HS-27A (cell line): ENCODE results near the gene MYOT.
"Not testable (repeated sequence)": the region's sequence is repeated elsewhere in the genome, so short reads cannot be mapped to it uniquely, and the experiment has no call there.

ENCODE experiments used
- DNase-seq: peaks from one replicate; pipeline ENCODE4 v3.0.0-alpha.2; 2012; ENCODE audit warnings: low read depth, missing footprints

Gene MYOT

DNA sequence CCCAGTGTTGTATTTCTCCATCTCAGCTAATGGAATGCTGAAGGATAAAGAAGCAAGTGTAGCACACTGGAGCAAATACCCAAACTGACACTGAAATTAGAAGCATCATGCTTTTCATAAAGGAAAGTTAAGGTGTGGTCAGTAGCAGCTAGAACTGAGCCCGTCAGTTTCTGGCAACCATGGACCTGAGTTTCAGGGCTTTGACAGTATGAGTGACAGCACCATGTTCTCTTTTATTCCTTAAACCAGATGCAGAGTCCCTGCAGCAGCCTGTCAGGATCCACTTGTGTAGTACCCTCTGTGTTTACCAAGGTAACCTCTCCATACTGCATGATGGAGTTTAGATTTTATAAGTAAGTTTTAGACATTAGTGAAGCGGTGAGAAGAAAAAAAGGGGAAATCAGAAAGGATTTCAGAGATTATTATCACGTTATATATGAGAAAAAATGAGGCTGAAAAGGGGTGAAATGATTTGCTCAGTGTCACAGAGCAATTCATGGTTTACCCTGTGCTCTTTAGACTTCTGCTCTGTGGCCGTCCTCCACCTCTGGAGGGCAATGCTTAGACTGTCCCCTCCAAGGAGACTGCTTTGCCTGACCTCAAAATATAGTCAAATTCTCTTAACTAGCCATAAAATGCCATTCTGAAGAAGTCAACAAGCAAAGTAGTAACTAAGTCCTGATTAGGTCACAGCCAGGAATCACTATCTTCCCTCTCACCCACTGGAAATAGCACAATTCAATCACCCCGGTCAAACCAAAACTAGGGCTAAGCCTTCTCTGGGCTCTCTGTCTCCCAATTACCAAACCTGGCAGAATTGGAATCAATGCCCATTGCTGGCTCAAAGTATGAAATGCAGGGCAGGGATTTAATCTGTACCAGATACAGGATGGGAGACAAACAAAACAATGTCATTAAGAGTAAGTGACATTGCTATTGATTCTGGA, 10.5 kb upstream of the MYOT start:
- no peak for DNase-seq

- DNase-seq: no peak
Observed at GRCh38 chr5:137858223-137858916, 9.3 kb upstream of the MYOT start.

DNA sequence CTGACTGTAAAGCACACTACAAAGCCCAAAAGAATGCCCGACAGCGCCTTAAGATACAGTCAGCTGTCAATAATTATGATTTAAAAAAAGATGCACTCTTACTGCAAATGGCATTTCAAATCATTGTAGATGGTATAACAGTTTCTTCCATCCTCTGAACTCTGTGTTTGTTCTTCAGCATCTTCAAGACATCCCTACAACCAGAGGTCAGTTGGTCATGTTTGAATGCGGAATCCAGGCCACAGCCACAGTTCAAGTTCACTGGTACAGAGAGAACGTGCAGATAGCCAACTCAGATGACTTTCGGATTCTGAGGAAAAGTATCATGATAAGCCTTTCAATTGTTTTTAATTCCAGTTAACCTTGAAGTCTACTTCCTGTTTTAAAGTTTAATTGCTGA, 8.7 kb upstream of the MYOT start:
- DNase-seq: no peak

DNA sequence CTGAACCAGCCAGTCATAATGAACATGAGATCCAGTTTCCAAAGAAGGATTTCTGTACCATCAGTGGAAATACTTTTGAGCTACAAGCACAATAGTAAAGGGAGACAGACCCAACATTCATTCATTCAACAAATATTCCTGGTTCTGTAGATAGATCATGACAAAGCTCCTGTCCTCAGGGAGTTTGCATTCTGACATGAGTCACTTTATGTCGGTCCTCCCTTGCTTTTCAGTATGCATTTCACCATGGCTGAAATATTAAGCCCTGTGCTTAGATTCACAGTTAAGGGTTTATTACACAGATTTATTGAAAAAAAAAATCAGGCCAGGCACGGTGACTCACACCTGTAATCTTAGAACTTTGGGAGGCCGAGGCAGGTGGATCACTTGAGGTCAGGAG, 5.4 kb upstream of the MYOT start:
- no peak for DNase-seq

DNA sequence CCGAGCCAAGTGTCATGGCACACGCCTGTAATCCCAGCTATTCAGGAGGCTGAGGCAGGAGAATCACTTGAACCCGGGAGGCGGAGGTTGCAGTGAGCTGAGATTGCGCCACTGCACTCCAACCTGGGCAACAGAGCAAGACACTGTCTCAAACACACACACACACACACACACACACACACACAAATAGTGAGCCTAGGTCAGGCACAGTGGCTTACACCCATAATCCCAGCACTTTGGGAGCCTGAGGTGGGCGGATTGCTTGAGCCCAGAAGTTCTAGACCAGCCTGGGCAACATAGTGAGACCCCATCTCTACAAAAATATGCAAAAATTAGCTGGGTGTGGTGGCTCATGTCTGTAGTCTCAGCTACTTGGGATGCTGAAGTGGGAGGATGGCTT, 4.0 kb upstream of the MYOT start:
- not testable (repeated sequence) for DNase-seq

- no peak for DNase-seq
Observed at GRCh38 chr5:137866541-137867388, 895 bp upstream of the MYOT start.

DNA sequence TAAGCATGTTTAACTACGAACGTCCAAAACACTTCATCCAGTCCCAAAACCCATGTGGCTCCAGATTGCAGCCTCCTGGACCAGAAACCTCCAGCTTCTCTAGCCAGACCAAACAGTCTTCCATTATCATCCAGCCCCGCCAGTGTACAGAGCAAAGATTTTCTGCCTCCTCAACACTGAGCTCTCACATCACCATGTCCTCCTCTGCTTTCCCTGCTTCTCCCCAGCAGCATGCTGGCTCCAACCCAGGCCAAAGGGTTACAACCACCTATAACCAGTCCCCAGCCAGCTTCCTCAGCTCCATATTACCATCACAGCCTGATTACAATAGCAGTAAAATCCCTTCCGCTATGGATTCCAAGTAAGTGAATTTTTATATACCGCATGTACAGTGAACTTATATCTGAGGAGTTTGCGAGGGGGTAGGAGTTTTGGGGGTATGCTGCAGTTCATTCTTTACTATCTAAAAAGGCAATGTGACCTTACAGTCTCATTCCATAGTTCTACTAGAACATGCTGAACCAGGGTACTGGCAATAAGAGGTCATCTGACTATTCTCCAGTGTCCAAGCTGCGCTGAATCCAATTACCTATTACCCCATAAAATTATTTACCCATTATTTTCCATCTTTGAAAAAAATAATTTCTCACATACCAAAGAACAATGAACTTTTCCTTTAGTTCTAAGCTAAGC, 3.1 kb downstream of the MYOT start:
- no peak for DNase-seq

GRCh38 chr5:137871571-137871970, 3.9 kb downstream of the MYOT start:
- no peak for DNase-seq

DNA sequence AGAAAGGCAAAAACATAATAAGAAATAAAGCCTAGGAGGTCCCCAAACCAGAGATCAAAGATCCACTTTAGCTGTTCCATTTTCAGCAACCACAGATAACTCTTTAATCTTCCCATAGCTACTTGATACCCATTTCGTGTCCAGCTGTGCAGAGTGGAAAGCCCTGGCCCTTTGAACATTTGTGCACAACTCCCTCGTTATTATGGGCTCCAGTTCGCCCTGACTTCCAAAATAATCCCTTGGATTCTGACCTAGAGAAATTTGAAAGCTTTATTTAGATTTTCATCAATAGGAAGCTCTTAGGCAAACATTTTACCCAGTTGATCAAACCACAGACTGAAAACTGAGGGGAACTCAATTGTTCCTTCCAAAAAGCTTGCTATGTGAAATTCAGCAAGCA, 4.8 kb downstream of the MYOT start:
- DNase-seq: no peak

DNA sequence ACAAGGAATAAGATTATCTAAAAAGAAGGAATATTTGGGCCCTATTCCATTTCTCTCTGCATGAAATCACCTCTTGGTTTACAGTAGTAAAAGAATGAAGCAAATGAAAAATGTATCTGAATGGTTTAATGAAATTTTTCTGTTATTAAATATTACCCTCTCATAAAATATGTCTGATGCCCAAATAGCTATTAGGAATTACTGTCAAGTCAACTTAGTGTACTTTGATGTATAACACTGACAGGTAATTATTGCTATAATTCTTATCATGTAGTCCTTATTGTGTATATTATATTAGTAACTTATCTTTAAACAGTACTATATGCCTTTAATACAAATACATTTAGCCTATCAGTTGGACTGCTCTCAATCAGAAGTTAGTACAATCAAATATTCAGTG, 8.4 kb downstream of the MYOT start:
- no peak for DNase-seq

GRCh38 chr5:137880313-137880712, 12.7 kb downstream of the MYOT start:
- no peak for DNase-seq

- no peak for DNase-seq
Observed at GRCh38 chr5:137887831-137888230, 20.2 kb downstream of the MYOT start.

- no peak for DNase-seq
Observed at GRCh38 chr5:137888466-137888862, 20.8 kb downstream of the MYOT start.

DNA sequence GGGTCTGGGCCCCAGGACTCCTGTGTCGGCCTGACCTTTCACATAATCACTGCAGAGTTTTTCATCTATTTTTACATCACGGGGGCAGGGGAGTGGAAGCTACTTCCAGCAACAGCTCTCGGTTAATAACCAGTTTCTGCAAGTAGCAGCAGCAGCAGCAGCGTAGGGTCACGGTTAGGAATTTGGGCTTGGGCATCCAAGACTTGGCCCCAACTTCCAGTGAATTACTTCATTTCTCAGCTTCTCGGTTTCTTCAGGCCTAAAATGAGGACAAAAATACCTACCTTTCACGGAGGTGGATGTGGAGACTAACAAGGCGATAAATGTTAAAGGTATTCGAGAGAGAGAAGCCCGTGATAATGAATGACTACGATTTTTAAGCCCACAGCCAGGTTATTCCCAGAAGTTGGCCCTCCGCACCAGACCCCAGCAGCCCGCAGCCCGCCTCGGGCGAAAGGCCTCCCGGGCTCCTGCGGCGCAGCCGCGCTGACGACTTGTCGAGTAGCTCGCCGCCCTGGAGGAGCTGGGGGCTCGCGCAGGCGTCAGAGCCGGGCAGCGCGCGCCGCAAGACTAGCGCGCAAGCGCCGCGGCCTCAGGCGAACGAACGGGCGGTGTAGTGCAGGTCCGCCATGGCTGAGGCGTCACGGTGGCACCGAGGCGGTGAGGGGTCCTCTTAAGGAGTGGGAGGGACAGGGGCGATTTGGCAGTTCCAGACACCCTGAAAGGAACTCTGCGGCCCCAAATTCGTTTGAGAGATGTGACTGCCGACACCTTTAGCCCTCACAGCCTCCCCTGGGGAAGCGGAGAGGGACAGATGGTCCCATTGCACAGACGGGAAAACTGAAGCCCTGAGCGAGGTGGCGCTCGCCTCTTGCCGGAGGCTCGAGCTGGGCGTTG, 21.5 kb downstream of the MYOT start, which contains the start of gene PKD2L2:
Gene PKD2L2, plus strand, starts transcription at position 595 of the 897 bp plus-strand sequence. Its CDS starts 35 bp downstream, at position 630.
- DNase-seq: no peak

DNA sequence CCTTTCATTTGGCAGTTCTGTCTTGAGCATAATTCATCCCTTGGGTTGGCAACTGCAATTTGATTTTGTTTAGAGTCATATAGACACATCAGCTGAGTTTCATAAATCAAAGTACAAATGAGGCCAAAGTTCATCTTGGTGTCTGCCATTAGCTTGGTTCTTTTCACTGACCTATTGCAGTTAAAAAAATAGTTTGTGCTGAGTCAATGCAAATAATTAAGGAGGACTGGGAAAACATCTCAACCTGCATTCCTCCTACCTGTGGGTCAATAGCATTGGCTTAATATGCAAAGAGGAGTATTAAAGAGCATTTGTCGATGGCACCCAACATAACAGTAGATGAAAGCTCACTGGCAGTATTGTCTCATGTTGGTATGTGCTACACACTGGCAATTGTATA, 23.2 kb downstream of the MYOT start:
- DNase-seq: no peak

GRCh38 chr5:137891849-137892248, 24.2 kb downstream of the MYOT start:
- DNase-seq: no peak

DNA sequence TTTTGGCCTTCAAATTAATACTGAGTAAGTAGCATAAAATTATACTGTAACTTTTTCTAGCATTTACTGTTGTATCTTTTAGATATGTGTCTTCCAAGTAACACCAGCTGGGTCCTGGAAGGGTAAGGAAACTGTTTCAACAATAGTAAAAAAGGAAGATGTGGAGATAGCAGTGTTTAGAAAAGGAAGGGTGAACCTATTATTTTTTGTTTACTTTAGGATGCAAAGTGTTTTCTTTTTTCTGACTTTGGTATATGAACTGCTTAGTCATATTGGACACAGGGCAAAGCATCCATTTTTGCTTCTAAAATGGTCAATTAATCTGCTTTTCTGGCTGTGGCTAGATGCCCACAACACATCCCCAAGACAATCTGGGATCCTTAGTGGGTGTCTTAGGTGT, 26.9 kb downstream of the MYOT start:
- no peak for DNase-seq

GRCh38 chr5:137896560-137896959, 28.9 kb downstream of the MYOT start:
- DNase-seq: no peak

GRCh38 chr5:137899493-137899892, 31.8 kb downstream of the MYOT start:
- no peak for DNase-seq

GRCh38 chr5:137901011-137901817, 33.6 kb downstream of the MYOT start:
- no peak for DNase-seq
